ENCODE data around the gene FLNC.

DNA sequence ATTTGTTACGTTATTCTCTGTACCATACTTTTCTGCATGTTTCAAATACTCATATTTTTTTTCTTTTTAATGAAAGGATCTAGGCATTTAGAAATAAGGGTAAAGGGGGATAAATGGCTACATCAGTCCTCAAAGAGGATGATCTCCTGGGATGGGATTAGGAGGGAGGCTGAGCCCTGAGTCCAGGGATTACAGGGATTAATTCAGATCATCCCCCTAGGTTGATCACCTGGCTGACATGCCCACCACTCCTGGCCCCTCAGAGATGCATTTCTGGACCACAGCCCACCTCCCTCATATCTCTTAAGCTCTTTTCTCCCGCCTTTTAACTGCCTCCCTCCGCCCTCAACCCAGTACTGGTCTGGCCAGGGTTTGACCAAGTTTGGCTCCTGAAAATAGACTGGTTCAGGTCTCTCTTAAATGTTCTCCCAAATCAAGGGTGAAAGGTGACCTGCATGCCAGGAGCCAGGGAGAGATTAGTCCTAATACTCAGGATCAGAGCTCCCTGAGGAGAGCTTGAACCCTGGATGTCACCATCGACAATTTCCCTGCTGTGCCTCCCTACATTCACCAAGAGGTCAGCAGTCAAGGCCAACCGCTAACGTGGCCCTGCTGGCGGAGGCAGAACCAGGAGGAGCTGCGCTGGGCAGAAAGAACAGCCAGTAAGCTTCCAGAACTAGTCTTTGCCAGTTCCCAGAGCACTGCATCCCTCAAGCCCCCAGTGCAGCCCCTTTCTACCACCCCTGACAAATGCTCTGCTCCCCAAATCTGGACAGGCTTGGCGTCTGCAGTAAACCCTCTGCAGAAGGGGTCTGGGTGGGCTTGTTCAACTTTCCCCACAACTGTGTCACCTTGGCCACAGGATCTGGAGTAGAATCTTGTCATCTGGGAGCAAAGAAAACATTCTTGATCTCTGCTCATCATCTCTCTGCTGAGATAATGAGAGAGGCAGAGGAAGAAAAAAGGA is 41.5 kb upstream of the FLNC start:
- TF ChIP-seq, protein P1, sequence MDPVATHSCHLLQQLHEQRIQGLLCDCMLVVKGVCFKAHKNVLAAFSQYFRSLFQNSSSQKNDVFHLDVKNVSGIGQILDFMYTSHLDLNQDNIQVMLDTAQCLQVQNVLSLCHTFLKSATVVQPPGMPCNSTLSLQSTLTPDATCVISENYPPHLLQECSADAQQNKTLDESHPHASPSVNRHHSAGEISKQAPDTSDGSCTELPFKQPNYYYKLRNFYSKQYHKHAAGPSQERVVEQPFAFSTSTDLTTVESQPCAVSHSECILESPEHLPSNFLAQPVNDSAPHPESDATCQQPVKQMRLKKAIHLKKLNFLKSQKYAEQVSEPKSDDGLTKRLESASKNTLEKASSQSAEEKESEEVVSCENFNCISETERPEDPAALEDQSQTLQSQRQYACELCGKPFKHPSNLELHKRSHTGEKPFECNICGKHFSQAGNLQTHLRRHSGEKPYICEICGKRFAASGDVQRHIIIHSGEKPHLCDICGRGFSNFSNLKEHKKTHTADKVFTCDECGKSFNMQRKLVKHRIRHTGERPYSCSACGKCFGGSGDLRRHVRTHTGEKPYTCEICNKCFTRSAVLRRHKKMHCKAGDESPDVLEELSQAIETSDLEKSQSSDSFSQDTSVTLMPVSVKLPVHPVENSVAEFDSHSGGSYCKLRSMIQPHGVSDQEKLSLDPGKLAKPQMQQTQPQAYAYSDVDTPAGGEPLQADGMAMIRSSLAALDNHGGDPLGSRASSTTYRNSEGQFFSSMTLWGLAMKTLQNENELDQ (CRISPR knock-in tag; IDR thresholded peaks at IDR 0.05; ENCODE audit: borderline replicate concordance), result no peak
- TF ChIP-seq EP300 (IDR thresholded peaks at IDR 0.05; ENCODE audit: low read depth in 2 of 2, low read length in 2 of 2), result no peak
- TF ChIP-seq EP300 (CRISPR knock-in tag; IDR thresholded peaks at IDR 0.05; ENCODE audit: borderline replicate concordance), result no peak
- TF ChIP-seq, protein P2, sequence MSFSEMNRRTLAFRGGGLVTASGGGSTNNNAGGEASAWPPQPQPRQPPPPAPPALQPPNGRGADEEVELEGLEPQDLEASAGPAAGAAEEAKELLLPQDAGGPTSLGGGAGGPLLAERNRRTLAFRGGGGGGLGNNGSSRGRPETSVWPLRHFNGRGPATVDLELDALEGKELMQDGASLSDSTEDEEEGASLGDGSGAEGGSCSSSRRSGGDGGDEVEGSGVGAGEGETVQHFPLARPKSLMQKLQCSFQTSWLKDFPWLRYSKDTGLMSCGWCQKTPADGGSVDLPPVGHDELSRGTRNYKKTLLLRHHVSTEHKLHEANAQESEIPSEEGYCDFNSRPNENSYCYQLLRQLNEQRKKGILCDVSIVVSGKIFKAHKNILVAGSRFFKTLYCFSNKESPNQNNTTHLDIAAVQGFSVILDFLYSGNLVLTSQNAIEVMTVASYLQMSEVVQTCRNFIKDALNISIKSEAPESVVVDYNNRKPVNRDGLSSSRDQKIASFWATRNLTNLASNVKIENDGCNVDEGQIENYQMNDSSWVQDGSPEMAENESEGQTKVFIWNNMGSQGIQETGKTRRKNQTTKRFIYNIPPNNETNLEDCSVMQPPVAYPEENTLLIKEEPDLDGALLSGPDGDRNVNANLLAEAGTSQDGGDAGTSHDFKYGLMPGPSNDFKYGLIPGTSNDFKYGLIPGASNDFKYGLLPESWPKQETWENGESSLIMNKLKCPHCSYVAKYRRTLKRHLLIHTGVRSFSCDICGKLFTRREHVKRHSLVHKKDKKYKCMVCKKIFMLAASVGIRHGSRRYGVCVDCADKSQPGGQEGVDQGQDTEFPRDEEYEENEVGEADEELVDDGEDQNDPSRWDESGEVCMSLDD (CRISPR knock-in tag; IDR thresholded peaks at IDR 0.05; ENCODE audit: borderline replicate concordance), result no peak
